Neural progenitor cell (in vitro differentiated cells): ENCODE results near the gene ARPC2. TPM values are rescaled to one million over a fixed set of nuclear protein-coding genes. Genes with fewer than 3 reads are reported as not detected.
A peak's percentile ranks its signal among the peaks of the same experiment; 100 is the strongest.

ENCODE experiments used
- DNase-seq: peaks from one replicate; pipeline ENCODE4 v3.0.0-alpha.2; 2016; ENCODE audit warnings: low spot score
- H2AFZ ChIP-seq: fragments of 200-600 bp; sonication (generic); replicated peaks from 2 replicates; pipeline ENCODE4 v1.6.1; 2016; ENCODE audit warnings: antibody characterized with exemption
- H3F3A ChIP-seq: fragments of 200-600 bp; sonication (generic); 2 replicates; pipeline ENCODE4 v1.6.1; 2016; ENCODE audit warnings: antibody characterized with exemption, low read depth
- H3K27ac ChIP-seq: fragments of 200-600 bp; sonication (generic); 2 replicates; pipeline ENCODE4 v1.5.1; 2016; ENCODE audit warnings: mild to moderate bottlenecking
- H3K27me3 ChIP-seq: fragments of 200-600 bp; sonication (generic); 2 replicates; pipeline ENCODE4 v1.6.1; 2016; ENCODE audit warnings: mild to moderate bottlenecking, moderate library complexity
- H3K36me3 ChIP-seq: fragments of 200-600 bp; sonication (generic); 2 replicates; pipeline ENCODE4 v1.5.1; 2016
- H3K4me1 ChIP-seq: fragments of 200-600 bp; sonication (generic); 2 replicates; pipeline ENCODE4 v1.6.1; 2016; ENCODE audit warnings: mixed run types
- H3K4me2 ChIP-seq: fragments of 200-600 bp; sonication (generic); 2 replicates; pipeline ENCODE4 v1.6.1; 2016
- H3K4me3 ChIP-seq: fragments of 200-600 bp; sonication (generic); 2 replicates; pipeline ENCODE4 v1.5.1; 2016
- H3K79me2 ChIP-seq: fragments of 200-600 bp; sonication (generic); 2 replicates; pipeline ENCODE4 v1.6.1; 2016; ENCODE audit warnings: low read depth
- H3K9ac ChIP-seq: fragments of 200-600 bp; sonication (generic); 2 replicates; pipeline ENCODE4 v1.6.1; 2016
- H3K9me3 ChIP-seq: fragments of 200-600 bp; sonication (generic); 2 replicates; pipeline ENCODE4 v1.5.1; 2016; ENCODE audit warnings: low read depth
- H4K20me1 ChIP-seq: fragments of 200-600 bp; sonication (generic); 2 replicates; pipeline ENCODE4 v1.6.1; 2016; ENCODE audit warnings: low read depth
- H3K27ac Mint-ChIP-seq: 3 replicates; pipeline ENCODE4 v1.8.0; 2021; ENCODE audit warnings: mixed read lengths
- H3K27me3 Mint-ChIP-seq: 2 replicates; pipeline ENCODE4 v1.8.0; 2022; ENCODE audit warnings: low read depth, mild to moderate bottlenecking, inconsistent platforms, moderate library complexity, mixed read lengths; ENCODE audit not compliant: insufficient read depth
- H3K36me3 Mint-ChIP-seq: 3 replicates; pipeline ENCODE4 v1.8.0; 2021; ENCODE audit warnings: mixed read lengths
- H3K4me1 Mint-ChIP-seq: 3 replicates; pipeline ENCODE4 v1.8.0; 2021; ENCODE audit warnings: mixed read lengths
- H3K4me3 Mint-ChIP-seq: 3 replicates; pipeline ENCODE4 v1.8.0; 2021; ENCODE audit warnings: mild to moderate bottlenecking, moderate library complexity, mixed read lengths
- H3K9me3 Mint-ChIP-seq: 3 replicates; pipeline ENCODE4 v1.8.0; 2020; ENCODE audit warnings: mixed read lengths
- CTCF ChIP-seq: fragments of 200-600 bp; sonication (generic); IDR thresholded peaks from 2 replicates; pipeline ENCODE4 v1.5.1; 2017; ENCODE audit warnings: antibody characterized with exemption, mild to moderate bottlenecking
- EZH2 ChIP-seq: fragments of 200-600 bp; sonication (generic); IDR thresholded peaks from 2 replicates; pipeline ENCODE4 v1.6.1; 2017; ENCODE audit warnings: antibody characterized with exemption, mild to moderate bottlenecking, moderate library complexity
- EZH2phosphoT487 ChIP-seq: fragments of 200-600 bp; sonication (generic); IDR thresholded peaks from 2 replicates; pipeline ENCODE4 v1.6.1; 2017; ENCODE audit warnings: antibody characterized with exemption
- total RNA-seq: library from RNA; depleted of rRNA; stranded (reverse); fragments of >200 nt; gene quantifications from 2 replicates; pipeline ENCODE4 v1.2.3, GENCODE V29; 2015; ENCODE audit warnings: low replicate concordance

Gene ARPC2
- total RNA-seq, 1 donor from 2014 or later: 155 TPM

GRCh38 chr2:218263817-218264641 lies 47.0 kb downstream of the ARPC2 start:
- Mint-ChIP-seq H3K36me3 (peaks cover 8% of the 10 kb centered on the region), H3K4me1 (peaks cover 31% of the 10 kb centered on the region), H3K4me3 (peak overlapping the region; percentile 9), H3K9me3 (no peaks in the 10 kb centered on the region), H3K27me3 (peaks cover 6% of the 10 kb centered on the region), H3K27ac (peak overlapping the region; percentile 35)
- Histone ChIP-seq H2AFZ (no peak overlapping the region), H3K9me3 (no peaks in the 10 kb centered on the region), H3K27ac (no peak overlapping the region), H4K20me1 (peaks cover 8% of the 10 kb centered on the region), H3F3A (peaks cover 14% of the 10 kb centered on the region), H3K36me3 (no peaks in the 10 kb centered on the region), H3K4me3 (no peak overlapping the region), H3K9ac (no peak overlapping the region), H3K4me2 (no peak overlapping the region), H3K27me3 (no peaks in the 10 kb centered on the region), H3K4me1 (peaks cover 17% of the 10 kb centered on the region), H3K79me2 (peaks cover 11% of the 10 kb centered on the region)
- TF ChIP-seq CTCF (no peak), EZH2phosphoT487 (no peak), EZH2 (no peak)
- no peak for DNase-seq

GRCh38 chr2:218264773-218265561 lies 48.0 kb downstream of the ARPC2 start:
- no peak for DNase-seq
- Mint-ChIP-seq H3K27ac (no peak overlapping the region), H3K36me3 (peaks cover 12% of the 10 kb centered on the region), H3K4me3 (no peak overlapping the region), H3K9me3 (no peaks in the 10 kb centered on the region), H3K27me3 (peaks cover 6% of the 10 kb centered on the region), H3K4me1 (peaks cover 28% of the 10 kb centered on the region)
- no peak overlapping the region for H3K27ac ChIP-seq
- H3K27me3 ChIP-seq: no peaks in the 10 kb centered on the region
- H3K9ac ChIP-seq: no peak overlapping the region
- H3K4me1 ChIP-seq: peaks cover 20% of the 10 kb centered on the region
- no peak overlapping the region for H3K4me3 ChIP-seq
- H3F3A ChIP-seq: peaks cover 20% of the 10 kb centered on the region
- TF ChIP-seq EZH2 (no peak), EZH2phosphoT487 (no peak), CTCF (no peak)
- no peaks in the 10 kb centered on the region for H3K9me3 ChIP-seq
- H3K36me3 ChIP-seq: no peaks in the 10 kb centered on the region
- H3K4me2 ChIP-seq: no peak overlapping the region
- no peak overlapping the region for H2AFZ ChIP-seq
- H4K20me1 ChIP-seq: peaks cover 13% of the 10 kb centered on the region
- H3K79me2 ChIP-seq: peaks cover 18% of the 10 kb centered on the region

GRCh38 chr2:218265626-218266025 lies 48.6 kb downstream of the ARPC2 start:
- Mint-ChIP-seq H3K27me3 (peaks cover 6% of the 10 kb centered on the region), H3K4me1 (peaks cover 27% of the 10 kb centered on the region), H3K4me3 (no peak overlapping the region), H3K36me3 (peaks cover 12% of the 10 kb centered on the region), H3K9me3 (no peaks in the 10 kb centered on the region), H3K27ac (no peak overlapping the region)
- DNase-seq: no peak
- peaks cover 13% of the 10 kb centered on the region for H4K20me1 ChIP-seq
- H3K27me3 ChIP-seq: no peaks in the 10 kb centered on the region
- peaks cover 18% of the 10 kb centered on the region for H3K79me2 ChIP-seq
- H3K4me3 ChIP-seq: no peak overlapping the region
- H3K4me1 ChIP-seq: peaks cover 17% of the 10 kb centered on the region
- TF ChIP-seq CTCF: no peak
- no peak for TF ChIP-seq EZH2
- no peak for TF ChIP-seq EZH2phosphoT487
- H3K36me3 ChIP-seq: no peaks in the 10 kb centered on the region
- H3K9me3 ChIP-seq: no peaks in the 10 kb centered on the region
- peaks cover 13% of the 10 kb centered on the region for H3F3A ChIP-seq
- no peak overlapping the region for H3K4me2 ChIP-seq
- H2AFZ ChIP-seq: no peak overlapping the region
- H3K27ac ChIP-seq: no peak overlapping the region
- no peak overlapping the region for H3K9ac ChIP-seq
